HepG2 (cell line): ENCODE data around the gene PRR33. TPM values are rescaled to one million over a fixed set of nuclear protein-coding genes. Genes with fewer than 3 reads are reported as not detected.
A peak's percentile ranks its signal among the peaks of the same experiment; 100 is the strongest.

Source experiments
- ATAC-seq: fragments of 200-7000 bp; cut with Tn5 transposase; 3 replicates; pipeline ENCODE4 v1.9.1; 2020; ENCODE audit warnings: mild to moderate bottlenecking, moderate library complexity
- BruUV-seq: library from RNA; stranded (reverse); fragments of 400-500 nt; replicated peaks from 2 replicates; lab custom pipeline; 2021; lab: Mats Ljungman, UMichigan
- CTCF ChIA-PET: fragments of 300-600 bp; formaldehyde crosslinking; extraction: SDS; loops from one replicate; lab custom pipeline; 2021; ENCODE audit warnings: low total read pairs, inconsistent platforms, low intra/inter-chr PET ratio; lab: Yijun Ruan, JAX
- POLR2A ChIA-PET: fragments of 350-600 bp; sonication (Branson Sonifier 250); formaldehyde crosslinking; loops from one replicate; lab custom pipeline; 2020; ENCODE audit warnings: antibody characterized with exemption, inconsistent platforms; lab: Yijun Ruan, JAX
- DNase-seq: peaks from one replicate; pipeline ENCODE4 v3.0.0-alpha.2; 2015; ENCODE audit warnings: low spot score
- FAIRE-seq: peaks from 3 replicates; lab custom pipeline; 2011; peaks lifted over from hg19 to GRCh38; lab: Jason Lieb, UNC
- H2AFZ ChIP-seq: one replicate; pipeline ENCODE4 v1.6.1; 2011; ENCODE audit warnings: low read length, inconsistent platforms
- H3K27ac ChIP-seq: fragments of 300-600 bp; 3 replicates; pipeline ENCODE4 v1.8.0; 2011; ENCODE audit warnings: mixed run types, mild to moderate bottlenecking, mixed read lengths, low read length, inconsistent platforms; ENCODE audit not compliant: insufficient read depth; ENCODE audit errors: extremely low read length
- H3K27me3 ChIP-seq, 2 experiments: fragments of 200-600 bp in 1 of 2; 2 replicates in 1 of 2; 3 replicates in 1 of 2; pipeline versions ENCODE4 v1.6.0 to v1.8.0; 2011; ENCODE audit warnings: low read length in 2 of 2, mild to moderate bottlenecking in 2 of 2, moderate library complexity in 2 of 2, inconsistent platforms in 1 of 2; ENCODE audit not compliant: insufficient read depth in 2 of 2, control insufficient read depth in 1 of 2
- H3K36me3 ChIP-seq, 2 experiments: fragments of 200-600 bp in 1 of 2; replicated peaks in 1 of 2; 2 replicates in 1 of 2; 3 replicates in 1 of 2; pipeline versions ENCODE4 v1.5.1 to v1.8.0; 2011; ENCODE audit warnings: low read length in 2 of 2, inconsistent platforms in 1 of 2; ENCODE audit not compliant: insufficient read depth in 2 of 2, control insufficient read depth in 1 of 2
- H3K4me1 ChIP-seq: 2 replicates; pipeline ENCODE4 v1.5.1; 2012; ENCODE audit warnings: low read length, inconsistent platforms; ENCODE audit not compliant: insufficient read depth
- H3K4me2 ChIP-seq: 2 replicates; pipeline ENCODE4 v1.6.0; 2011; ENCODE audit warnings: low read depth, low read length, inconsistent platforms
- H3K4me3 ChIP-seq, 3 experiments: fragments of 200-600 bp in 1 of 3; sonication (generic), shearing (Covaris generic) in 1 of 3; replicated peaks in 1 of 3; 2 replicates each; pipeline ENCODE4 v1.5.1; 2011 to 2016; ENCODE audit warnings: low read length in 3 of 3, inconsistent platforms in 2 of 3, low read depth in 2 of 3, mild to moderate bottlenecking in 2 of 3, control low read depth in 1 of 3, mixed read lengths in 1 of 3; ENCODE audit not compliant: insufficient read depth in 1 of 3
- H3K79me2 ChIP-seq: one replicate; pipeline ENCODE4 v1.6.1; 2011; ENCODE audit warnings: low read length, inconsistent platforms; ENCODE audit not compliant: insufficient read depth
- H3K9ac ChIP-seq: 2 replicates; pipeline ENCODE4 v1.6.0; 2011; ENCODE audit warnings: mild to moderate bottlenecking, low read depth, low read length, inconsistent platforms; ENCODE audit not compliant: insufficient read depth
- H3K9me3 ChIP-seq: 2 replicates; pipeline ENCODE4 v1.5.1; 2012; ENCODE audit warnings: mild to moderate bottlenecking, low read length
- H4K20me1 ChIP-seq: 2 replicates; pipeline ENCODE4 v1.6.0; 2011; ENCODE audit warnings: inconsistent platforms, mild to moderate bottlenecking, low read length, moderate library complexity; ENCODE audit not compliant: insufficient read depth
- DMTF1 ChIP-seq: sonication (generic); formaldehyde crosslinking; IDR thresholded peaks from 2 replicates; pipeline ENCODE4 v1.4.0; 2020; ENCODE audit warnings: mild to moderate bottlenecking, missing genetic modification reagents
- NFKBIZ ChIP-seq: IDR thresholded peaks from 2 replicates; pipeline ENCODE4 v1.6.1; 2018; ENCODE audit warnings: missing genetic modification reagents, missing compliant biosample characterization
- REPIN1 ChIP-seq: sonication (generic); formaldehyde crosslinking; IDR thresholded peaks from 2 replicates; pipeline ENCODE4 v1.8.0; 2022; ENCODE audit warnings: missing genetic modification reagents, low read depth, mild to moderate bottlenecking, borderline replicate concordance
- ZBTB3 ChIP-seq: sonication (generic); formaldehyde crosslinking; IDR thresholded peaks from 2 replicates; pipeline ENCODE4 v1.4.0; 2020; ENCODE audit warnings: low read depth, mild to moderate bottlenecking, moderate library complexity, missing genetic modification reagents, borderline replicate concordance
- ZNF788 ChIP-seq: sonication (generic); formaldehyde crosslinking; IDR thresholded peaks from 2 replicates; pipeline ENCODE4 v1.5.0; 2020; ENCODE audit warnings: mild to moderate bottlenecking, missing genetic modification reagents, borderline replicate concordance
- WGBS: methylation state at CpG from one replicate; pipeline ENCODE4 v1.1.6; 2017; ENCODE audit warnings: low lambda C conversion rate; 5-methylcytosine and 5-hydroxymethylcytosine counted together
- in situ Hi-C: cut with HindIII; loops from 2 replicates; pipeline ENCODE4 v1.10.0; 2017; ENCODE audit warnings: low pct_unique_long_range_greater_than_20kb; ENCODE audit not compliant: extremely low pct_ligation_motif_present
- intact Hi-C: fragments of 100-400 bp; cut with micrococcal nuclease; formaldehyde crosslinking; loops from one replicate; pipeline ENCODE4 v1.10.0; 2022; ENCODE audit not compliant: unreplicated experiment
- polyA plus RNA-seq, 8 experiments: library from polyadenylated mRNA; depleted of rRNA in 3 of 8; stranded (reverse) in 7 of 8; unstranded in 1 of 8; fragments of >200 nt; fragmentation: Illumina TruSeq in 4 of 8; extraction: Trizol in 4 of 8; gene quantifications; 2 replicates each; pipeline versions ENCODE4 v1.2.1 to v1.2.3, GENCODE V29; 2011 to 2016; ENCODE audit warnings: low read depth in 4 of 8, missing spikeins in 1 of 8, mixed read lengths in 1 of 8; ENCODE audit not compliant: insufficient read depth in 1 of 8
- total RNA-seq, 5 experiments: library from RNA; depleted of rRNA; stranded (reverse); fragments of >200 nt; fragmentation: Illumina TruSeq; extraction: Trizol; gene quantifications; 2 replicates each; pipeline ENCODE4 v1.2.3, GENCODE V29; 2016; ENCODE audit warnings: low read depth in 1 of 5

PRR33 gene
- total and polyA plus RNA-seq, 2 of the 13 experiments (the other 11 are each of a cell fraction or from before 2014, with no cell fraction given), result not detected

- ChIA-PET POLR2A (no interaction called here), CTCF (no interaction called here)
- FAIRE-seq, result no peak
- Histone ChIP-seq H3K36me3 (no peaks in the 10 kb centered on the region), H3K4me2 (no peak overlapping the region), H3K79me2 (no peaks in the 10 kb centered on the region), H3K27ac (no peak overlapping the region), H3K27me3 (peaks cover 15 to 57% of the 10 kb centered on the region in 2 experiments), H3K4me3 (no peak overlapping the region), H4K20me1 (no peaks in the 10 kb centered on the region), H3K4me1 (no peaks in the 10 kb centered on the region), H2AFZ (no peak overlapping the region), H3K9me3 (no peaks in the 10 kb centered on the region), H3K9ac (no peak overlapping the region)
- no peak for TF ChIP-seq REPIN1 (CRISPR knock-in tag)
- 0 out of 2 replicates have a peak, but pooled peaks have one; percentile 19 for TF ChIP-seq ZNF788 (CRISPR knock-in tag)
- no peak for TF ChIP-seq NFKBIZ (CRISPR knock-in tag)
- no peak for TF ChIP-seq DMTF1
- TF ChIP-seq ZBTB3 (CRISPR knock-in tag), result no peak
- intact Hi-C loops, result no loop called here
- DNase-seq, result no peak
- BruUV-seq, result no TSS peak
- WGBS, result 0% methylated on average over 1 of the region's 14 CpGs
- no peak for ATAC-seq
- in situ Hi-C loops, result no loop called here
Observed at GRCh38 chr11:1862588-1863351, 28.9 kb downstream of the PRR33 start.
